CD4-positive, alpha-beta T cell treated with Interleukin-10 for 1 hour (primary cell): ENCODE data around the gene ARHGEF16.

Experiments
- DNase-seq: peaks from one replicate; pipeline ENCODE4 v3.0.0-alpha.2; 2020

ARHGEF16 gene

GRCh38 chr1:3483801-3484444 lies 29.5 kb downstream of the ARHGEF16 start:
- peak; percentile 36 for DNase-seq

- no peak for DNase-seq
Measured at GRCh38 chr1:3485016-3485415, 30.6 kb downstream of the ARHGEF16 start.

- DNase-seq = no peak
Measured at GRCh38 chr1:3488432-3488831, 34.0 kb downstream of the ARHGEF16 start.

- no peak for DNase-seq
Measured at GRCh38 chr1:3490046-3490745, 35.7 kb downstream of the ARHGEF16 start.

GRCh38 chr1:3491291-3492246 lies 37.1 kb downstream of the ARHGEF16 start:
- peak; percentile 85 for DNase-seq

- no peak for DNase-seq
Measured at GRCh38 chr1:3492545-3493246, 38.2 kb downstream of the ARHGEF16 start.

- no peak for DNase-seq
Measured at GRCh38 chr1:3494321-3495308, 40.1 kb downstream of the ARHGEF16 start.

- DNase-seq = no peak
Measured at GRCh38 chr1:3495776-3496745, 41.6 kb downstream of the ARHGEF16 start.

- no peak for DNase-seq
Measured at GRCh38 chr1:3496916-3497315, 42.5 kb downstream of the ARHGEF16 start.

- no peak for DNase-seq
Measured at GRCh38 chr1:3497521-3497920, 43.1 kb downstream of the ARHGEF16 start.

- DNase-seq = no peak
Measured at GRCh38 chr1:3498246-3498930, 43.9 kb downstream of the ARHGEF16 start.

- no peak for DNase-seq
Measured at GRCh38 chr1:3498986-3499385, 44.5 kb downstream of the ARHGEF16 start.

- no peak for DNase-seq
Measured at GRCh38 chr1:3499611-3500010, 45.1 kb downstream of the ARHGEF16 start.

GRCh38 chr1:3500265-3500835 lies 45.9 kb downstream of the ARHGEF16 start:
- no peak for DNase-seq

- no peak for DNase-seq
Measured at GRCh38 chr1:3501437-3501836, 47.0 kb downstream of the ARHGEF16 start.

GRCh38 chr1:3501856-3502640 lies 47.6 kb downstream of the ARHGEF16 start:
- no peak for DNase-seq

- DNase-seq = no peak
Measured at GRCh38 chr1:3502641-3503524, 48.4 kb downstream of the ARHGEF16 start.

- no peak for DNase-seq
Measured at GRCh38 chr1:3503525-3503886, 49.0 kb downstream of the ARHGEF16 start.
